ENCODE data around the gene MISP. TPM values are rescaled to one million over a fixed set of nuclear protein-coding genes. Genes with fewer than 3 reads are reported as not detected.
"Not testable (repeated sequence)": the region's sequence is repeated elsewhere in the genome, so short reads cannot be mapped to it uniquely, and the experiment has no call there.

The MISP gene
- total RNA-seq, 1 donor from 2014 or later = not detected

- no peak for DNase-seq (ENCODE audit: low read depth, low spot score)
These were observed 25.3 kb upstream of the MISP start for GRCh38 chr19:725461-726089.

- no peak for DNase-seq (ENCODE audit: low read depth, low spot score)
These were observed 23.6 kb upstream of the MISP start for GRCh38 chr19:726993-727956.

DNA sequence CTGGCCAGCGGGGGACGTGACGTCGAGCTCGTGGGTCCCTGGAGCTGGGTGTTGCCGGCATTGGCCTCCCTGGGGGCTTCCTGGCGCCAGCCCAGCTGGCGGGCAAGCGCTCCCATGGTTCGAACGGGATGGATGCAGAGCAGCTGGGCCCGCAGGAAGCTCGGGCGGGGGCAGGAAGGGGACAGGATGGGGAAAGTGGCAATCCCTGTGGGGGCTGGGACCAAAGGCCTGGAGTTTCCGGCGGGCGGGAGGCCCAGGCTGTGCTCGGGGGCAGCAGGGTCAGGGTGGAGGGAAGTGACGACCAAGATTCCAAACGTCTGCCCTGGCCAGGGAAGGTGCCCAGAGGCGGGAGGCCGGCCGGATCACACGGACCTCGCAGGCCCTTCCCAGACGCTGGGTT lies 22.9 kb upstream of the MISP start:
- DNase-seq (ENCODE audit: low read depth, low spot score) = peak; percentile 27

GRCh38 chr19:729564-729963 lies 21.3 kb upstream of the MISP start:
- not testable (repeated sequence) for DNase-seq (ENCODE audit: low read depth, low spot score)

- DNase-seq (ENCODE audit: low read depth, low spot score) = no peak
These were observed 20.8 kb upstream of the MISP start for GRCh38 chr19:729965-730668.

GRCh38 chr19:731000-731399 lies 19.9 kb upstream of the MISP start:
- no peak for DNase-seq (ENCODE audit: low read depth, low spot score)

GRCh38 chr19:732148-733069 lies 18.5 kb upstream of the MISP start:
- no peak for DNase-seq (ENCODE audit: low read depth, low spot score)

GRCh38 chr19:734716-735115 lies 16.2 kb upstream of the MISP start:
- DNase-seq (ENCODE audit: low read depth, low spot score) = no peak

DNA sequence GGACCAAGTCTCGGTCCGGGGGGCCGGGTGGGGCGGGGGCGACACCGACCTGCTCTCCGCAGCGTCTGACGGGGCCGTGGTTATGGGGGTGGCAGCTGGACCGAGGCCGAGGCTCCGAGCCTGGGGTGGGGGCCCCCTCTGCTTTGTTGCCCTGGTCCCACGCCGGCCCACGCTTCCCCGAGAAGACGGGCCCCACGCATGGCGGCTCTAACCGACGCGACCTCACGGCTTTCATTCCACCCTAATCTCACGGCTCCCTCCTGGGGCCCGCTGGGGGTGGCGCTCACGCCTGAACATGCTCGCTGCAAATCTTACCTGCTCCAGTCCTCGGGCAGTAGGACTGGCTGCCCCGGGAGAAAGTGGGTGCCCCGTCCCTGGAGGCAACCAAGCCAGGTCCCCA lies 14.8 kb upstream of the MISP start:
- no peak for DNase-seq (ENCODE audit: low read depth, low spot score)

DNA sequence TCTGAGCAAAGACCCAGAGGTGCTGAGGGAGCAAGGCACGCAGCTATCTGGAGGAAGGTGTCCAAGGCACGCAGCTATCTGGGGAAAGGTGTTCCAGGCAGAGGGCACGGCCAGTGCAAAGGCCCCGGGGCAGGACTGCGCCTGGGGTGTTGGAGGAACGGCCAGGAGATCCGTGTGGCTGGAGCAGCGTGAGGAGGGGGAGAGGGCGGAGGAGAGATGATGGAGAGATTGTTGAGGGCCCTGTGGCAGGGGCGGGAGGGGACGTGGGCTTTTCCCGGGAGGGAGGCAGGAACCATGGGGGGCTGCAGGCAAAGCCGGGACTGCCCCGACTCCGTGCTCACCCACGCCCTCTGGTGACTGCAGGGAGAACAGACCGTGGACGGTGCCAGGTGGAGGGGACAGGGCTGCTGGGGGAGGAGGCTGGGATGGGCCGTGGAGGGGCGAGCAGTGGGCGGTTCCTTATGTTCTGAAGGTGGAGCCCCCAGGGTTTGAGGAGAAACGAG lies 13.3 kb upstream of the MISP start:
- no peak for DNase-seq (ENCODE audit: low read depth, low spot score)

- DNase-seq (ENCODE audit: low read depth, low spot score) = no peak
These were observed 12.3 kb upstream of the MISP start for GRCh38 chr19:738509-739128.

DNA sequence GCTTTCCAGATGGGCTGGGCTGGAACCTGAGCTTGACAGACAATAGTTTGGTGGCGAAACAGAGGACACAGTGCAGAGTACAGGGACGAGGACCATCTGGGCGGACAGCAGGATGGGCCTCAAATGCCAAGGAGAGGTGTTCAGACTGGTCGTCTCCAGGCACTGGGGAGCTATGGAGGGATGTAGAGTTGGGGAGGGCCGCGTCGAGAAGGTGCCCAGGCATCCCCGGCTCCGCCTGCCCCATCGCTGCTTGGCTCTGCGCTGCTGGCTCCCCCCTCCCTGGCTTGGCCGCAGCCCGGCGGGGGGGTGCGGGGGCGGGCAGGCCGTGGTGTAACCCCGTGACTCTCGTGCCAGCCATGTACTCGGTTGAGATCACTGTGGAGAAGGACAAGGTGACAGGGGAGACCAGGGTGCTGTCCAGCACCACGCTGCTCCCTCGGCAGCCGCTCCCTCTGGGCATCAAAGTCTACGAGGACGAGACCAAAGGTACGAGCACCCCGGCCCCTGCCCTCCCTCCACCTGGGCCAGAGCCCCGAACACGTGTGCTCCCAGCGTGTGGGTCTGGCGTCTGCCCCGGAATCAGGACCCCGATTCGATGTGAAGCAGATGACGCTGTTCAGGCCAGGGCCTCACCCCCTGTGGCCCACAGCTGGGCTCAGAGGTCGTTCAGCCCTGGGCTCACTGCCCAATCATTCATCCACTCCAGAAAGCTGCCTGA lies 10.8 kb upstream of the MISP start:
- DNase-seq (ENCODE audit: low read depth, low spot score) = no peak

- not testable (repeated sequence) for DNase-seq (ENCODE audit: low read depth, low spot score)
These were observed 10.0 kb upstream of the MISP start for GRCh38 chr19:740816-741505.

DNA sequence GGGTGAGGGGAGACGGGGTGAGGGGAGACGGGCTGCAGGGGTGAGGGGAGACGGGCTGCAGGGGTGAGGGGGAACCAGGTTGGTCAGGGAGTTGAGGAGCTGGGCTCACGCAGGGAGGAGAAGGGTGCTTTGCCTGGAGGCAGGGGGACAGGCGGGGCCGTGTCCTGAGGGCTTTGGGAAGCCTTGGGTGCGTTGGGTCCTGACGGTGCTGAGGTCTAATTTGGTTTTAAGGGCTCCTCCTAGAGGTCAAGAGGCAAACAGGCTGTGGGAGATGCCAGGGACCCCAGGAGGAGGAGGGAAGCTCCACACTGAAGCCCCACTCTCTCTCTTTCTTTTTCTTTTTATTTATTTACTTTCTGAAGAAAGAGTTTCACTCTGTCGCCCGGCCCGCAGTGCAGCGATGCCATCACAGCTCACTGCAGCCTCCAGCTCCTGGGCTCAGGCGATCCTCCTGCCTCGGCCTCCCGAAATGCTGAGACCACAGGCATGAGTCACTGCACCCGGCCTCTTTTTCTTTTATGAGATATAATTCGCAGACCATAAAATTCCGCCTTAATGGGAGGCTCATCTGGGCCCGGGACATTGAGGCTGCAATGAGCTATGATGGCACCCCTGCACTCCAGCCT lies 9.3 kb upstream of the MISP start:
- no peak for DNase-seq (ENCODE audit: low read depth, low spot score)

- DNase-seq (ENCODE audit: low read depth, low spot score) = no peak
These were observed 8.3 kb upstream of the MISP start for GRCh38 chr19:742540-743075.

- no peak for DNase-seq (ENCODE audit: low read depth, low spot score)
These were observed 7.7 kb upstream of the MISP start for GRCh38 chr19:743168-743687.

DNA sequence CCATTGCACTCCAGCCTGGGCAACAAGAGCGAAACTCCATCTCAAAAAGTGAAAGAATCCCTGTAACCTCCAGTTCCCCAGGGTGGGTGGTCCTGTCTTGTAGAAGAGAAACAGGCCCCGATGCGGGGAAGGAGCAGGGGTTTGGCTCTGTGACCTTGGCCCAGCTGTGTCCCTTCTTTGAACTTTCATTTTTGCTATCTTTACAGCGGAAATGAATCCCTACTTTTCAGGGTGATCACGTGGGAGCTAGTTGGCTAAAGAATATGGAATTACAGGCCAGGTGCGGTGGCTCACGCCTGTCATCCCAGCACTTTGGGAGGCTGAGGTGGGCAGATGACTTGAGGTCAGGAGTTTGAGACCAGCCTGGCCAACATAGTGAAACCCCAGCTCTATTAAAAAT lies 5.8 kb upstream of the MISP start:
- not testable (repeated sequence) for DNase-seq (ENCODE audit: low read depth, low spot score)

- no peak for DNase-seq (ENCODE audit: low read depth, low spot score)
These were observed 4.6 kb upstream of the MISP start for GRCh38 chr19:746208-746819.

Measured in pulmonary artery endothelial cell (primary cell).